SK-N-SH (cell line): ENCODE results near the gene UCP2. TPM values are rescaled to one million over a fixed set of nuclear protein-coding genes. Genes with fewer than 3 reads are reported as not detected.

Experiments
- CTCF ChIA-PET: fragments of 300-600, 350-600 bp; formaldehyde crosslinking; extraction: SDS; loops from one replicate; lab custom pipeline; 2021; lab: Yijun Ruan, JAX
- POLR2A ChIA-PET: fragments of 350-600 bp; sonication (Branson Sonifier 250); formaldehyde crosslinking; extraction: SDS; loops from one replicate; lab custom pipeline; 2020; ENCODE audit warnings: antibody characterized with exemption, inconsistent platforms; lab: Yijun Ruan, JAX
- DNase-seq: peaks from one replicate; pipeline ENCODE4 v3.0.0; 2012
- H2AFZ ChIP-seq: fragments of 200-600 bp; sonication (generic); 2 replicates; pipeline ENCODE4 v1.8.1; 2016; ENCODE audit warnings: antibody characterized with exemption, mild to moderate bottlenecking, low read depth
- H3F3A ChIP-seq: fragments of 200-600 bp; sonication (generic); replicated peaks from 2 replicates; pipeline ENCODE3; 2016; ENCODE audit warnings: antibody characterized with exemption, mild to moderate bottlenecking; ENCODE audit not compliant: insufficient read depth
- H3K27ac ChIP-seq, 2 experiments: fragments of 200-500 bp in 1 of 2; fragments of 200-600 bp in 1 of 2; sonication (Bioruptor generic) in 1 of 2; sonication (generic), shearing (Covaris generic) in 1 of 2; 2 replicates each; pipeline versions ENCODE4 v1.5.1 to v1.6.1; 2014 to 2016; ENCODE audit warnings: low read depth in 2 of 2, inconsistent platforms in 1 of 2, low read length in 1 of 2, mild to moderate bottlenecking in 1 of 2, mixed read lengths in 1 of 2
- H3K27me3 ChIP-seq: fragments of 200-600 bp; sonication (generic), shearing (Covaris generic); 2 replicates; pipeline ENCODE4 v1.6.1; 2016; ENCODE audit warnings: mixed run types; ENCODE audit not compliant: insufficient read depth
- H3K36me3 ChIP-seq, 2 experiments: fragments of 200-500 bp in 1 of 2; fragments of 200-600 bp in 1 of 2; sonication (Bioruptor generic) in 1 of 2; sonication (generic) in 1 of 2; replicated peaks in 1 of 2; 2 replicates each; pipeline versions ENCODE3 to v1.5.1; 2014 to 2016; ENCODE audit warnings: low read length in 1 of 2, mild to moderate bottlenecking in 1 of 2; ENCODE audit not compliant: insufficient read depth in 2 of 2, control insufficient read depth in 1 of 2
- H3K4me1 ChIP-seq, 2 experiments: fragments of 200-500 bp in 1 of 2; fragments of 200-600 bp in 1 of 2; sonication (Bioruptor generic) in 1 of 2; sonication (generic), shearing (Covaris generic) in 1 of 2; 2 replicates each; pipeline versions ENCODE4 v1.5.1 to v1.6.1; 2014 to 2016; ENCODE audit warnings: low read depth in 1 of 2, low read length in 1 of 2, mixed run types in 1 of 2; ENCODE audit not compliant: insufficient read depth in 2 of 2, control insufficient read depth in 1 of 2
- H3K4me2 ChIP-seq: fragments of 200-600 bp; sonication (generic), shearing (Covaris generic); 2 replicates; pipeline ENCODE4 v1.6.1; 2017; ENCODE audit warnings: mixed run types
- H3K4me3 ChIP-seq, 2 experiments: fragments of 200-500 bp in 1 of 2; fragments of 200-600 bp in 1 of 2; sonication (Bioruptor generic) in 1 of 2; sonication (generic), shearing (Covaris generic) in 1 of 2; 2 replicates each; pipeline versions ENCODE4 v1.5.1 to v1.8.1; 2014 to 2016; ENCODE audit warnings: low read depth in 2 of 2, inconsistent platforms in 1 of 2, low read length in 1 of 2, mild to moderate bottlenecking in 1 of 2, mixed read lengths in 1 of 2, moderate library complexity in 1 of 2
- H3K79me2 ChIP-seq: fragments of 200-600 bp; sonication (generic); 2 replicates; pipeline ENCODE4 v1.8.1; 2017; ENCODE audit warnings: mild to moderate bottlenecking; ENCODE audit not compliant: insufficient read depth
- H3K9ac ChIP-seq: fragments of 200-600 bp; sonication (generic); 2 replicates; pipeline ENCODE4 v1.6.1; 2017; ENCODE audit warnings: mixed run types
- H3K9me2 ChIP-seq: fragments of 200-600 bp; sonication (generic); 2 replicates; pipeline ENCODE4 v1.6.1; 2017; ENCODE audit warnings: mixed run types
- H3K9me3 ChIP-seq: fragments of 200-600 bp; sonication (generic); 2 replicates; pipeline ENCODE4 v1.6.1; 2017; ENCODE audit warnings: mixed run types, mild to moderate bottlenecking, moderate library complexity
- H4K20me1 ChIP-seq: fragments of 200-600 bp; sonication (generic); 2 replicates; pipeline ENCODE4 v1.6.1; 2017; ENCODE audit warnings: mild to moderate bottlenecking, mixed run types; ENCODE audit not compliant: insufficient read depth
- CHD2 ChIP-seq: fragments of 150-350 bp; IDR thresholded peaks from 2 replicates; pipeline ENCODE4 v1.6.1; 2018; ENCODE audit warnings: low read length; ENCODE audit not compliant: partially characterized antibody
- CTCF ChIP-seq: fragments of 200-600 bp; sonication (generic); IDR thresholded peaks from 2 replicates; pipeline ENCODE4 v1.6.1; 2017; ENCODE audit warnings: antibody characterized with exemption, mild to moderate bottlenecking, moderate library complexity
- ELF1 ChIP-seq: IDR thresholded peaks from 2 replicates; pipeline ENCODE4 v1.4.0; 2012
- EZH2phosphoT487 ChIP-seq: fragments of 200-600 bp; sonication (generic); IDR thresholded peaks from 2 replicates; pipeline ENCODE4 v1.6.1; 2017; ENCODE audit warnings: low read depth, mixed run types, mild to moderate bottlenecking, antibody characterized with exemption, moderate library complexity, borderline replicate concordance
- FOXJ3 ChIP-seq: sonication (generic); formaldehyde crosslinking; IDR thresholded peaks from 2 replicates; pipeline ENCODE4 v1.5.1; 2020; ENCODE audit warnings: mild to moderate bottlenecking, missing genetic modification reagents
- GATA2 ChIP-seq: sonication (generic); formaldehyde crosslinking; IDR thresholded peaks from 2 replicates; pipeline ENCODE4 v1.5.0; 2020; ENCODE audit warnings: mild to moderate bottlenecking, missing genetic modification reagents
- JUND ChIP-seq: IDR thresholded peaks from 2 replicates; pipeline ENCODE4 v1.4.0; 2012
- MEF2A ChIP-seq: IDR thresholded peaks from 2 replicates; pipeline ENCODE4 v1.4.0; 2012; ENCODE audit warnings: low read depth, borderline replicate concordance
- MXI1 ChIP-seq: IDR thresholded peaks from 2 replicates; pipeline ENCODE4 v1.6.1; 2012; ENCODE audit warnings: mild to moderate bottlenecking, low read depth, low read length, improper control_type of control experiment
- PBX3 ChIP-seq: IDR thresholded peaks from 2 replicates; pipeline ENCODE4; 2012
- POLR2AphosphoS5 ChIP-seq: IDR thresholded peaks from 2 replicates; pipeline ENCODE4 v1.6.1; 2012; ENCODE audit warnings: low read depth, low read length
- TAF1 ChIP-seq: IDR thresholded peaks from 2 replicates; pipeline ENCODE4 v1.6.1; 2012; ENCODE audit warnings: low read depth, mild to moderate bottlenecking, low read length, moderate library complexity, borderline replicate concordance
- USF1 ChIP-seq: IDR thresholded peaks from 2 replicates; pipeline ENCODE4 v1.4.0; 2012; ENCODE audit warnings: low read depth, borderline replicate concordance
- YY1 ChIP-seq: IDR thresholded peaks from 2 replicates; pipeline ENCODE4 v1.4.0; 2012; ENCODE audit warnings: low read depth, mild to moderate bottlenecking
- ZBTB33 ChIP-seq: IDR thresholded peaks from 2 replicates; pipeline ENCODE4 v1.4.0; 2012; ENCODE audit warnings: low read depth, borderline replicate concordance
- WGBS: methylation state at CpG from one replicate; pipeline ENCODE4 v1.1.6; 2017; ENCODE audit warnings: low lambda C conversion rate; 5-methylcytosine and 5-hydroxymethylcytosine counted together
- polyA plus RNA-seq, 3 experiments: library from polyadenylated mRNA; depleted of rRNA; stranded (reverse); fragments of >200 nt; gene quantifications; 2 replicates each; pipeline ENCODE4 v1.2.3, GENCODE V29; 2012
- TF ChIP-seq, protein P1 (sequence below): fragments of 150-350 bp; IDR thresholded peaks from 2 replicates; pipeline ENCODE4 v1.6.1; 2017; ENCODE audit warnings: antibody characterized with exemption, low read length, low read depth, borderline replicate concordance

UCP2 gene
- polyA plus RNA-seq, 1 of the 3 experiments (the other 2 are of a cell fraction) = 36.0 TPM

DNA sequence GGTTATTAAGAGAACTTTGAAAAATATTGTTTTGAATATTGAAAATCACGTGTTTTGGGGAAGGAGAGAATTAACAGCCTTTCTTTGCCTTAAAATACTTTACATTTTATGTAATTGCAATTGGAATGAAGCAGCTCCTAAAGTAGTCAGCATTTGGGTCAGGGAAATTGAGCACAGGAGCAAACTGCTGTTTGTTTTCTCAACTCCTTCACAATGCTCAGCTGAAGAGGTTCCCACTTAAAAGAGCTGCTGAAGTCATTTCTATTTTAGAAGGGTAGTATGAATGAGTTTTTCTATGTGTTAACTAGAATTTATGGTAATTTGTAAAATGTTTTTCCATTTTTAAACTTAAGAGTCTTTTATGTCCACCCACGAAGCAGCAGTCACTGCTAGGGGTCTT is 8.1 kb upstream of the UCP2 start:
- Histone ChIP-seq H3K79me2 (no peaks in the 10 kb centered on the region), H3K4me2 (no peak overlapping the region), H3K36me3 (no peaks in the 10 kb centered on the region), H3K27ac (no peak overlapping the region), H3K9me3 (no peaks in the 10 kb centered on the region), H3K27me3 (no peaks in the 10 kb centered on the region), H3F3A (peaks cover 4% of the 10 kb centered on the region), H3K4me3 (no peak overlapping the region), H2AFZ (no peak overlapping the region), H4K20me1 (no peaks in the 10 kb centered on the region), H3K4me1 (no peaks in the 10 kb centered on the region), H3K9ac (no peak overlapping the region), H3K9me2 (no peaks in the 10 kb centered on the region)
- TF ChIP-seq ELF1 (no peak), FOXJ3 (CRISPR knock-in tag) (no peak), GATA2 (CRISPR knock-in tag) (no peak), YY1 (no peak), EZH2phosphoT487 (no peak), MEF2A (no peak), USF1 (no peak), PBX3 (no peak), CHD2 (no peak), MXI1 (no peak), POLR2AphosphoS5 (no peak), JUND (no peak)
- TF ChIP-seq, protein P1, sequence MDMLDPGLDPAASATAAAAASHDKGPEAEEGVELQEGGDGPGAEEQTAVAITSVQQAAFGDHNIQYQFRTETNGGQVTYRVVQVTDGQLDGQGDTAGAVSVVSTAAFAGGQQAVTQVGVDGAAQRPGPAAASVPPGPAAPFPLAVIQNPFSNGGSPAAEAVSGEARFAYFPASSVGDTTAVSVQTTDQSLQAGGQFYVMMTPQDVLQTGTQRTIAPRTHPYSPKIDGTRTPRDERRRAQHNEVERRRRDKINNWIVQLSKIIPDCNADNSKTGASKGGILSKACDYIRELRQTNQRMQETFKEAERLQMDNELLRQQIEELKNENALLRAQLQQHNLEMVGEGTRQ = no peak
- no peak for DNase-seq
- CTCF ChIA-PET = no interaction called here
- WGBS = 62% methylated on average over 2 of the region's 2 CpGs
- POLR2A ChIA-PET = no interaction called here

DNA sequence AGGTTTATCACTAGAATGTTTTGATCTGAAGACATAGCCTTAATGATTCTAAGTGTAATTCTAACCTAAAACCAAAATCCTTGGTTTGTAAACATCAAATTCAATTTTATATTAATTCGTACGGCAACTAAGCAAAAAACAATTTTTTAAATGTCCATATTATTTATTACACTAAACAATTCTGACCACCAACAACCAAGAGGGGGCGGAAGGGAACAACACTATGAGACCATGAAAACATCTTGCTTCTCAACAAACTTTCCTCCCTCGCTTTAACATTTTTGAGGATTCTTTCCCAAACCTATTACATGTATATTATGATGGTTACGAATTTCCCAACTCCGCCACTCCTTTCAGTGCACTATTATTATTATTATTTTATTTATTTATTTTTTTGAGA is 6.5 kb upstream of the UCP2 start:
- H3K4me1 ChIP-seq = peaks cover 0 to under 1% of the 10 kb centered on the region in 2 experiments; a peak in 1 of 4 replicates
- H3K4me2 ChIP-seq = no peak overlapping the region
- H3K36me3 ChIP-seq = no peaks in the 10 kb centered on the region
- POLR2A ChIA-PET = no interaction called here
- H4K20me1 ChIP-seq = no peaks in the 10 kb centered on the region
- TF ChIP-seq ZBTB33 (no peak), TAF1 (no peak), CTCF (peak; percentile 23; the same call in 1 of the 2 replicates)
- CTCF ChIA-PET = no interaction called here
- H3K9ac ChIP-seq = no peak overlapping the region
- no peak for DNase-seq
- H3F3A ChIP-seq = no peaks in the 10 kb centered on the region
- H3K27me3 ChIP-seq = no peaks in the 10 kb centered on the region
- H3K9me2 ChIP-seq = no peaks in the 10 kb centered on the region
- no peak overlapping the region for H2AFZ ChIP-seq
- no peaks in the 10 kb centered on the region for H3K79me2 ChIP-seq
- WGBS = 88% methylated on average over 6 of the region's 6 CpGs
- no peak overlapping the region for H3K4me3 ChIP-seq
- H3K27ac ChIP-seq = no peak overlapping the region
- no peaks in the 10 kb centered on the region for H3K9me3 ChIP-seq
